Measurements from ENCODE around the gene LRP2BP.

Gene LRP2BP

DNA sequence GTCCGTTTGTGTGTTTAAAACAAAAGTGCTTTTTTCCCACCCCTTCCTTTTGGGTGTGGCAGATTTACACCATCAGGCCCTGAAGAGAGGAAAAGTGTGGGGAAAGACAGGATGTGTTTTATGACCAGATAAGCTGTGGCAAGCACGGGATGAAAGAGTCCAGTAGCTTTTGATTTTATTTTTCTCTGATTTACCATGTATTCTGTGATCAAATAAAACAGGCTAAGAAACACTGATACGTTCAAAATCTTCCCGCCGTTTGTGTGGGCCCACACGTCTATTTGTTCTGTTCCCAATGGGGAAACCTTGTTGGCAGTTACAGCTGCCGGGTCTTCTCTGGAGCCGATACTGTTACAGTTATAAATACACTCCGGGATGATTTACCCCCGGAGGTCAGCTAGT lies 10.8 kb downstream of the LRP2BP start:
- Histone ChIP-seq H3K4me3 (replicated peaks; ENCODE audit: low read depth, low read length) (no peak overlapping the region), H3K36me3 (ENCODE audit: control insufficient read depth, insufficient read depth, low read length) (peaks cover 6% of the 10 kb centered on the region), H3K27me3 (replicated peaks; ENCODE audit: control insufficient read depth, insufficient read depth, low read length) (no peaks in the 10 kb centered on the region)
- DNase-seq (ENCODE audit: extremely low read depth, insufficient read length), result no peak
- TF ChIP-seq, protein P1, sequence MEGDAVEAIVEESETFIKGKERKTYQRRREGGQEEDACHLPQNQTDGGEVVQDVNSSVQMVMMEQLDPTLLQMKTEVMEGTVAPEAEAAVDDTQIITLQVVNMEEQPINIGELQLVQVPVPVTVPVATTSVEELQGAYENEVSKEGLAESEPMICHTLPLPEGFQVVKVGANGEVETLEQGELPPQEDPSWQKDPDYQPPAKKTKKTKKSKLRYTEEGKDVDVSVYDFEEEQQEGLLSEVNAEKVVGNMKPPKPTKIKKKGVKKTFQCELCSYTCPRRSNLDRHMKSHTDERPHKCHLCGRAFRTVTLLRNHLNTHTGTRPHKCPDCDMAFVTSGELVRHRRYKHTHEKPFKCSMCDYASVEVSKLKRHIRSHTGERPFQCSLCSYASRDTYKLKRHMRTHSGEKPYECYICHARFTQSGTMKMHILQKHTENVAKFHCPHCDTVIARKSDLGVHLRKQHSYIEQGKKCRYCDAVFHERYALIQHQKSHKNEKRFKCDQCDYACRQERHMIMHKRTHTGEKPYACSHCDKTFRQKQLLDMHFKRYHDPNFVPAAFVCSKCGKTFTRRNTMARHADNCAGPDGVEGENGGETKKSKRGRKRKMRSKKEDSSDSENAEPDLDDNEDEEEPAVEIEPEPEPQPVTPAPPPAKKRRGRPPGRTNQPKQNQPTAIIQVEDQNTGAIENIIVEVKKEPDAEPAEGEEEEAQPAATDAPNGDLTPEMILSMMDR (IDR thresholded peaks at IDR 0.05; ENCODE audit: insufficient read depth, low read length, poor library complexity, severe bottlenecking), result no peak

DNA sequence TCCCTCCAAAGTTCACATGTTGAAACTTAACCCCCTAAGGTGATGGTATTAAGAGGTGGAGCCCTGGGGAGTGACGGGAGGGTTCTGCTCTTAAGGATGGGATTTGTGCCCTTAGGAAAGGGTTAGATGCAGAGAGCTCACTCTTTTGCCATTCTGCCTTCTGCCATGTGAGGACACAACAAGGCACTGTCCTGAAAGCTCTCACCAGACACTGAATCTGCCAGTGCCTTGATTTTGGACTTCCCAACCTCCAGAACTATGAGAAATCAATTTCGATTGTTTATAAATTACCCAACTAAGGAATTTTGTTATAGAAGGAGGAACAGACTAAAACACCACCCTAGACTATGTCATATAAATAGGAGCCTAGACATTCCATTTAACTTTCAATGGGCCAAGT lies 11.7 kb downstream of the LRP2BP start:
- no peak for DNase-seq (ENCODE audit: extremely low read depth, insufficient read length)
- Histone ChIP-seq H3K36me3 (ENCODE audit: control insufficient read depth, insufficient read depth, low read length) (peaks cover 10% of the 10 kb centered on the region), H3K4me3 (replicated peaks; ENCODE audit: low read depth, low read length) (no peak overlapping the region), H3K27me3 (replicated peaks; ENCODE audit: control insufficient read depth, insufficient read depth, low read length) (no peaks in the 10 kb centered on the region)
- TF ChIP-seq, protein P1 (IDR thresholded peaks at IDR 0.05; ENCODE audit: insufficient read depth, low read length, poor library complexity, severe bottlenecking), result no peak

DNA sequence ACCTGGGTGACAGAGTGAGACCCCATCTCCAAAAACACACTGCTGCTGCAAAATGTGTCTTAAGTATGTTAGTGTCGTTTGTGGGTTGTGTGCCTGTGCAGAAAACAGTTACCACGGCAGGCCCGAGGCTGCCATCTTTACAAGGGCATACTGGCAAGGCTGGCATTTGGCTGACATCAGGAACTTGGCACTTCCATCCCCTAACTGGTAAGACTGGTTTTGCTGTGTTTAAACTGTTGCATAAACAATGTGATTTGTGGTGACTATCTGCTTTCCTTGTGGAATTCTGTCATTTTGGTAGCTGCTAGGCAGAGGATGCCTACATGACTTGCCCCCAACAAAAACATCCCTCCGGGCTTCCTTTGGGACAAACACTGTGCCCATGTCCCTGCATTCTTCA lies 12.3 kb downstream of the LRP2BP start:
- no peak overlapping the region for H3K4me3 ChIP-seq (replicated peaks; ENCODE audit: low read depth, low read length)
- peaks cover 10% of the 10 kb centered on the region for H3K36me3 ChIP-seq (ENCODE audit: control insufficient read depth, insufficient read depth, low read length)
- TF ChIP-seq, protein P1 (IDR thresholded peaks at IDR 0.05; ENCODE audit: insufficient read depth, low read length, poor library complexity, severe bottlenecking), result no peak
- no peaks in the 10 kb centered on the region for H3K27me3 ChIP-seq (replicated peaks; ENCODE audit: control insufficient read depth, insufficient read depth, low read length)
- DNase-seq (ENCODE audit: extremely low read depth, insufficient read length), result no peak

DNA sequence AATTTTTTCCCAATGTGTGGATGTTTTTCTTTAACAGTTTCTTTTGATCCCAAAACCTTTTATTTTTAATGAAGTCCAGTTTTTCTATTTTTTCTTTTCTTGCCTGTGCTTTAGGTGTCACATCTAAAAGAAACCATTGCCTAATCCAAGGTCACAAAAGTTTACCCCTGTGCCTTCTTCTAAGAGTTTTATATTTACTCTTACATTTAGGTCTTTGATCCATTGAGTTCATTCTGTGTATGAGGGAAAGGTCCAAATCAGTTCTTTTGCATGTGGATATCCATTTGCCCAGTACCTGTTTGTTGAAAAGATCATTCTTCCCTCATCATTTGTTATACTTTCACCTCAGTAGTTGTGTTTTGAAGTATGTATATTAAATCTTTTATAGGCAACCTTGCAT lies 13.0 kb downstream of the LRP2BP start:
- H3K36me3 ChIP-seq (ENCODE audit: control insufficient read depth, insufficient read depth, low read length), result peaks cover 16% of the 10 kb centered on the region
- DNase-seq (ENCODE audit: extremely low read depth, insufficient read length), result no peak
- no peak overlapping the region for H3K4me3 ChIP-seq (replicated peaks; ENCODE audit: low read depth, low read length)
- TF ChIP-seq, protein P1 (IDR thresholded peaks at IDR 0.05; ENCODE audit: insufficient read depth, low read length, poor library complexity, severe bottlenecking), result no peak
- H3K27me3 ChIP-seq (replicated peaks; ENCODE audit: control insufficient read depth, insufficient read depth, low read length), result no peaks in the 10 kb centered on the region

DNA sequence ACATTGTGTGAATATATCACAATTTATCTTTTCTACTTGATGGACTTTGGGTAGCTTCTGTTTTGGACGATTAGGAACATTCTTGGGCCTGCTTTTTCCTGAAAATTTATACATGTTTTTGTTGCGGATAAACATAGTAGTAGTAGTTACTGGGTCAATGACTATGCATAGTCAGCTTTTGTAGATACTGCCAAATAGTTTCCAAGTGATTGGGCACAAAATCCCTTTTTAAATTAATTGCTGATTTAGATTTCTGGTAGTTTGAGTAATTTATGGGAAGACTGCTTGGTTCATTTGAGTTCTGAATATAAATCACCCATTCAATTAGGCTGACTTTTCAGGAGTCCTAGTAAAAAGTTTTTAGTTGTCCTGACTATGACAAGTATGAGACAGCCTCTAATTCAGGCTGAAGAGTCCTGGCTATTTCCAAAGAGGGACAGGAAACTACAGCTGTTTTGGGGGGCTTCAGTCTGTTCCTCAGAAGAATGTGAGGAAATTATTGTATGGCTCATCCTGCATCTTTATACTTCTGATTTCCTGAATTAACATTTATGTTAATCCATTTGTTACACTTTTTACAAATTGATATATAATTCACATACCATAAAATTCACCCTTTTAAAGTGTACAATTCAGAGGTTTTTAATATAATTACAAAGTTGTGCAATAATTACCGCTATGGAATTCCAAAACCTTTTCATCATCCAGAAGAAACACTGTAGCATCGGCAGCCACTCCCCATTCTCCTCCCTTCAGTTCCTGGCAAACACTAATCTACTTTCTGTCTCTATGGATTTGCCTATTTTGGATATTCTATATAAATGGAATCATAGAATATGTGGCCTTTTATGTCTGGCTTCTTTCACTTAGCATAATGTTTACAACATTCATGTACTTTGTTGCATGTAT lies 14.2 kb downstream of the LRP2BP start:
- Histone ChIP-seq H3K36me3 (ENCODE audit: control insufficient read depth, insufficient read depth, low read length) (peaks cover 19% of the 10 kb centered on the region), H3K4me3 (replicated peaks; ENCODE audit: low read depth, low read length) (no peak overlapping the region), H3K27me3 (replicated peaks; ENCODE audit: control insufficient read depth, insufficient read depth, low read length) (no peaks in the 10 kb centered on the region)
- TF ChIP-seq, protein P1 (IDR thresholded peaks at IDR 0.05; ENCODE audit: insufficient read depth, low read length, poor library complexity, severe bottlenecking), result no peak
- DNase-seq (ENCODE audit: extremely low read depth, insufficient read length), result no peak

All from GM06990 (cell line).